WTC11 (cell line): ENCODE data around the gene TUSC7. TPM values are rescaled to one million over a fixed set of nuclear protein-coding genes. Genes with fewer than 3 reads are reported as not detected.

ENCODE experiments used
- ATAC-seq: fragments of 200-7000 bp; cut with Tn5 transposase; 2 replicates; pipeline ENCODE4 v1.10.0; 2021; ENCODE audit warnings: mild to moderate bottlenecking, moderate library complexity
- CTCF ChIA-PET: fragments of 300-600 bp; sonication (Branson Sonifier 250); formaldehyde crosslinking; loops from one replicate; lab custom pipeline; 2021; ENCODE audit warnings: antibody characterized with exemption; lab: Charles Lee
- POLR2A ChIA-PET: fragments of 350-600 bp; sonication (Branson Sonifier 250); formaldehyde crosslinking; loops from one replicate; lab custom pipeline; 2021; ENCODE audit warnings: antibody characterized with exemption; lab: Charles Lee
- DNase-seq: peaks from one replicate; pipeline ENCODE4 v3.0.0; 2021; ENCODE audit warnings: low spot score
- H3K27ac Mint-ChIP-seq: 2 replicates; pipeline ENCODE4 v1.8.0; 2021; ENCODE audit warnings: mixed read lengths
- H3K27me3 Mint-ChIP-seq: 2 replicates; pipeline ENCODE4 v1.8.0; 2021; ENCODE audit warnings: low read depth, mild to moderate bottlenecking, moderate library complexity, mixed read lengths
- H3K36me3 Mint-ChIP-seq: 2 replicates; pipeline ENCODE4 v1.8.0; 2021; ENCODE audit warnings: mixed read lengths
- H3K4me1 Mint-ChIP-seq: 2 replicates; pipeline ENCODE4 v1.8.0; 2022; ENCODE audit warnings: mixed read lengths
- H3K4me3 Mint-ChIP-seq: 2 replicates; pipeline ENCODE4 v1.8.0; 2021; ENCODE audit warnings: mild to moderate bottlenecking, moderate library complexity, mixed read lengths
- H3K9me3 Mint-ChIP-seq: 2 replicates; pipeline ENCODE4 v1.8.0; 2021; ENCODE audit warnings: mixed read lengths
- ATF1 ChIP-seq: sonication (generic); formaldehyde crosslinking; IDR thresholded peaks from 2 replicates; pipeline ENCODE4 v1.8.1; 2023; ENCODE audit warnings: mild to moderate bottlenecking, moderate library complexity, missing genetic modification reagents
- CBFB ChIP-seq: sonication (generic); formaldehyde crosslinking; IDR thresholded peaks from 2 replicates; pipeline ENCODE4 v1.8.1; 2022; ENCODE audit warnings: mild to moderate bottlenecking, low read depth, missing genetic modification reagents
- CREM ChIP-seq: sonication (generic); formaldehyde crosslinking; IDR thresholded peaks from 2 replicates; pipeline ENCODE4 v1.8.1; 2022; ENCODE audit warnings: mild to moderate bottlenecking, missing genetic modification reagents, moderate library complexity
- E2F4 ChIP-seq: sonication (generic); formaldehyde crosslinking; IDR thresholded peaks from 2 replicates; pipeline ENCODE4 v1.8.1; 2022; ENCODE audit warnings: low read depth, mild to moderate bottlenecking, moderate library complexity, missing genetic modification reagents, borderline replicate concordance
- ESRRA ChIP-seq: sonication (generic); formaldehyde crosslinking; IDR thresholded peaks from 2 replicates; pipeline ENCODE4 v1.8.1; 2022; ENCODE audit warnings: mild to moderate bottlenecking, missing genetic modification reagents, borderline replicate concordance
- GRHL2 ChIP-seq: fragments of 250-450 bp; sonication (Bioruptor Pico); IDR thresholded peaks from 2 replicates; pipeline ENCODE4 v1.8.0; 2022; ENCODE audit warnings: mild to moderate bottlenecking, moderate library complexity; ENCODE audit not compliant: insufficient replicate concordance, severe bottlenecking
- NR1H2 ChIP-seq: sonication (generic); formaldehyde crosslinking; IDR thresholded peaks from 2 replicates; pipeline ENCODE4 v1.9.0; 2021; ENCODE audit warnings: mild to moderate bottlenecking, moderate library complexity, missing genetic modification reagents
- PRRX2 ChIP-seq: fragments of 250-450 bp; sonication (Bioruptor Pico); IDR thresholded peaks from 2 replicates; pipeline ENCODE4 v1.8.0; 2021; ENCODE audit warnings: mild to moderate bottlenecking
- RELA ChIP-seq: sonication (generic); formaldehyde crosslinking; IDR thresholded peaks from 2 replicates; pipeline ENCODE4 v1.8.1; 2022; ENCODE audit warnings: missing genetic modification reagents, mild to moderate bottlenecking, borderline replicate concordance
- SMAD4 ChIP-seq: sonication (generic); formaldehyde crosslinking; IDR thresholded peaks from 2 replicates; pipeline ENCODE4 v1.8.0; 2022; ENCODE audit warnings: mild to moderate bottlenecking, missing genetic modification reagents
- TEAD1 ChIP-seq: sonication (generic); formaldehyde crosslinking; IDR thresholded peaks from 2 replicates; pipeline ENCODE4 v1.8.0; 2022; ENCODE audit warnings: mild to moderate bottlenecking, missing genetic modification reagents
- ZNF121 ChIP-seq: sonication (generic); formaldehyde crosslinking; IDR thresholded peaks from 2 replicates; pipeline ENCODE4 v1.8.0; 2023; ENCODE audit warnings: missing genetic modification reagents
- ZNF138 ChIP-seq: sonication (generic); formaldehyde crosslinking; conservative IDR thresholded peaks from 2 replicates; pipeline ENCODE4 v1.8.1; 2022; ENCODE audit warnings: mild to moderate bottlenecking, moderate library complexity, missing genetic modification reagents
- ZNF416 ChIP-seq: fragments of 250-450 bp; sonication (Bioruptor Pico); IDR thresholded peaks from 2 replicates; pipeline ENCODE4 v1.9.0; 2021; ENCODE audit warnings: mild to moderate bottlenecking, inconsistent platforms
- ZNF671 ChIP-seq: fragments of 250-450 bp; sonication (Bioruptor Pico); IDR thresholded peaks from 2 replicates; pipeline ENCODE4 v1.8.0; 2021; ENCODE audit warnings: mild to moderate bottlenecking
- total RNA-seq: library from RNA; stranded (reverse); gene quantifications from 3 replicates; pipeline ENCODE4 v1.2.3, GENCODE V29; 2021
- TF ChIP-seq, protein P1 (sequence below): sonication (generic); formaldehyde crosslinking; IDR thresholded peaks from 2 replicates; pipeline ENCODE4 v1.8.1; 2023; ENCODE audit warnings: mild to moderate bottlenecking, moderate library complexity, missing genetic modification reagents
- TF ChIP-seq, protein P2 (sequence below): sonication (generic); formaldehyde crosslinking; IDR thresholded peaks from 2 replicates; pipeline ENCODE4 v1.8.0; 2023; ENCODE audit warnings: mild to moderate bottlenecking, missing genetic modification reagents
- TF ChIP-seq, protein P3 (sequence below): sonication (generic); formaldehyde crosslinking; IDR thresholded peaks from 2 replicates; pipeline ENCODE4 v1.8.0; 2022; ENCODE audit warnings: mild to moderate bottlenecking, missing genetic modification reagents
- TF ChIP-seq, protein P4 (sequence below): fragments of 250-450 bp; sonication (Bioruptor Pico); IDR thresholded peaks from 2 replicates; pipeline ENCODE4 v1.8.0; 2021; ENCODE audit warnings: mild to moderate bottlenecking
- TF ChIP-seq, protein P5 (sequence below): fragments of 250-450 bp; sonication (Bioruptor Pico); IDR thresholded peaks from 2 replicates; pipeline ENCODE4 v2.1.2; 2022; ENCODE audit warnings: mild to moderate bottlenecking, moderate library complexity
- TF ChIP-seq, protein P6 (sequence below): sonication (generic); formaldehyde crosslinking; IDR thresholded peaks from 2 replicates; pipeline ENCODE4 v1.8.1; 2022; ENCODE audit warnings: mild to moderate bottlenecking, missing genetic modification reagents, moderate library complexity, borderline replicate concordance

TUSC7 gene
- total RNA-seq, 1 experiment from 2014 or later: not detected

- TF ChIP-seq, protein P1, sequence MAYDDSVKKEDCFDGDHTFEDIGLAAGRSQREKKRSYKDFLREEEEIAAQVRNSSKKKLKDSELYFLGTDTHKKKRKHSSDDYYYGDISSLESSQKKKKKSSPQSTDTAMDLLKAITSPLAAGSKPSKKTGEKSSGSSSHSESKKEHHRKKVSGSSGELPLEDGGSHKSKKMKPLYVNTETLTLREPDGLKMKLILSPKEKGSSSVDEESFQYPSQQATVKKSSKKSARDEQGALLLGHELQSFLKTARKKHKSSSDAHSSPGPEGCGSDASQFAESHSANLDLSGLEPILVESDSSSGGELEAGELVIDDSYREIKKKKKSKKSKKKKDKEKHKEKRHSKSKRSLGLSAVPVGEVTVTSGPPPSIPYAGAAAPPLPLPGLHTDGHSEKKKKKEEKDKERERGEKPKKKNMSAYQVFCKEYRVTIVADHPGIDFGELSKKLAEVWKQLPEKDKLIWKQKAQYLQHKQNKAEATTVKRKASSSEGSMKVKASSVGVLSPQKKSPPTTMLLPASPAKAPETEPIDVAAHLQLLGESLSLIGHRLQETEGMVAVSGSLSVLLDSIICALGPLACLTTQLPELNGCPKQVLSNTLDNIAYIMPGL (CRISPR knock-in tag): no peak
- TF ChIP-seq ZNF671 (CRISPR knock-in tag): no peak
- TF ChIP-seq ATF1 (CRISPR knock-in tag): no peak
Measured at GRCh38 chr3:116661196-116661595, 48.4 kb upstream of the TUSC7 start (continued).

- H3K4me3 Mint-ChIP-seq: no peak overlapping the region
- no peaks in the 10 kb centered on the region for H3K9me3 Mint-ChIP-seq
- TF ChIP-seq CREM (no peak), TEAD1 (CRISPR knock-in tag) (no peak), ZNF121 (CRISPR knock-in tag) (no peak), E2F4 (no peak), PRRX2 (CRISPR knock-in tag) (no peak), SMAD4 (CRISPR knock-in tag) (no peak), ZNF138 (CRISPR knock-in tag) (no peak), RELA (no peak), ESRRA (CRISPR knock-in tag) (no peak), ZNF416 (CRISPR knock-in tag) (no peak), GRHL2 (no peak), NR1H2 (CRISPR knock-in tag) (no peak), CBFB (CRISPR knock-in tag) (no peak)
- TF ChIP-seq, protein P2, sequence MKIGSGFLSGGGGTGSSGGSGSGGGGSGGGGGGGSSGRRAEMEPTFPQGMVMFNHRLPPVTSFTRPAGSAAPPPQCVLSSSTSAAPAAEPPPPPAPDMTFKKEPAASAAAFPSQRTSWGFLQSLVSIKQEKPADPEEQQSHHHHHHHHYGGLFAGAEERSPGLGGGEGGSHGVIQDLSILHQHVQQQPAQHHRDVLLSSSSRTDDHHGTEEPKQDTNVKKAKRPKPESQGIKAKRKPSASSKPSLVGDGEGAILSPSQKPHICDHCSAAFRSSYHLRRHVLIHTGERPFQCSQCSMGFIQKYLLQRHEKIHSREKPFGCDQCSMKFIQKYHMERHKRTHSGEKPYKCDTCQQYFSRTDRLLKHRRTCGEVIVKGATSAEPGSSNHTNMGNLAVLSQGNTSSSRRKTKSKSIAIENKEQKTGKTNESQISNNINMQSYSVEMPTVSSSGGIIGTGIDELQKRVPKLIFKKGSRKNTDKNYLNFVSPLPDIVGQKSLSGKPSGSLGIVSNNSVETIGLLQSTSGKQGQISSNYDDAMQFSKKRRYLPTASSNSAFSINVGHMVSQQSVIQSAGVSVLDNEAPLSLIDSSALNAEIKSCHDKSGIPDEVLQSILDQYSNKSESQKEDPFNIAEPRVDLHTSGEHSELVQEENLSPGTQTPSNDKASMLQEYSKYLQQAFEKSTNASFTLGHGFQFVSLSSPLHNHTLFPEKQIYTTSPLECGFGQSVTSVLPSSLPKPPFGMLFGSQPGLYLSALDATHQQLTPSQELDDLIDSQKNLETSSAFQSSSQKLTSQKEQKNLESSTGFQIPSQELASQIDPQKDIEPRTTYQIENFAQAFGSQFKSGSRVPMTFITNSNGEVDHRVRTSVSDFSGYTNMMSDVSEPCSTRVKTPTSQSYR (CRISPR knock-in tag): no peak
- TF ChIP-seq, protein P3, sequence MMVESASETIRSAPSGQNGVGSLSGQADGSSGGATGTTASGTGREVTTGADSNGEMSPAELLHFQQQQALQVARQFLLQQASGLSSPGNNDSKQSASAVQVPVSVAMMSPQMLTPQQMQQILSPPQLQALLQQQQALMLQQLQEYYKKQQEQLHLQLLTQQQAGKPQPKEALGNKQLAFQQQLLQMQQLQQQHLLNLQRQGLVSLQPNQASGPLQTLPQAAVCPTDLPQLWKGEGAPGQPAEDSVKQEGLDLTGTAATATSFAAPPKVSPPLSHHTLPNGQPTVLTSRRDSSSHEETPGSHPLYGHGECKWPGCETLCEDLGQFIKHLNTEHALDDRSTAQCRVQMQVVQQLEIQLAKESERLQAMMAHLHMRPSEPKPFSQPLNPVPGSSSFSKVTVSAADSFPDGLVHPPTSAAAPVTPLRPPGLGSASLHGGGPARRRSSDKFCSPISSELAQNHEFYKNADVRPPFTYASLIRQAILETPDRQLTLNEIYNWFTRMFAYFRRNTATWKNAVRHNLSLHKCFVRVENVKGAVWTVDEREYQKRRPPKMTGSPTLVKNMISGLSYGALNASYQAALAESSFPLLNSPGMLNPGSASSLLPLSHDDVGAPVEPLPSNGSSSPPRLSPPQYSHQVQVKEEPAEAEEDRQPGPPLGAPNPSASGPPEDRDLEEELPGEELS (CRISPR knock-in tag): no peak
- TF ChIP-seq, protein P4, sequence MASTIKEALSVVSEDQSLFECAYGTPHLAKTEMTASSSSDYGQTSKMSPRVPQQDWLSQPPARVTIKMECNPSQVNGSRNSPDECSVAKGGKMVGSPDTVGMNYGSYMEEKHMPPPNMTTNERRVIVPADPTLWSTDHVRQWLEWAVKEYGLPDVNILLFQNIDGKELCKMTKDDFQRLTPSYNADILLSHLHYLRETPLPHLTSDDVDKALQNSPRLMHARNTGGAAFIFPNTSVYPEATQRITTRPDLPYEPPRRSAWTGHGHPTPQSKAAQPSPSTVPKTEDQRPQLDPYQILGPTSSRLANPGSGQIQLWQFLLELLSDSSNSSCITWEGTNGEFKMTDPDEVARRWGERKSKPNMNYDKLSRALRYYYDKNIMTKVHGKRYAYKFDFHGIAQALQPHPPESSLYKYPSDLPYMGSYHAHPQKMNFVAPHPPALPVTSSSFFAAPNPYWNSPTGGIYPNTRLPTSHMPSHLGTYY (CRISPR knock-in tag): no peak
- TF ChIP-seq, protein P5, sequence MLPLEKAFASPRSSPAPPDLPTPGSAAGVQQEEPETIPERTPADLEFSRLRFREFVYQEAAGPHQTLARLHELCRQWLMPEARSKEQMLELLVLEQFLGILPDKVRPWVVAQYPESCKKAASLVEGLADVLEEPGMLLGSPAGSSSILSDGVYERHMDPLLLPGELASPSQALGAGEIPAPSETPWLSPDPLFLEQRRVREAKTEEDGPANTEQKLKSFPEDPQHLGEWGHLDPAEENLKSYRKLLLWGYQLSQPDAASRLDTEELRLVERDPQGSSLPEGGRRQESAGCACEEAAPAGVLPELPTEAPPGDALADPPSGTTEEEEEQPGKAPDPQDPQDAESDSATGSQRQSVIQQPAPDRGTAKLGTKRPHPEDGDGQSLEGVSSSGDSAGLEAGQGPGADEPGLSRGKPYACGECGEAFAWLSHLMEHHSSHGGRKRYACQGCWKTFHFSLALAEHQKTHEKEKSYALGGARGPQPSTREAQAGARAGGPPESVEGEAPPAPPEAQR: no peak
- TF ChIP-seq, protein P6, sequence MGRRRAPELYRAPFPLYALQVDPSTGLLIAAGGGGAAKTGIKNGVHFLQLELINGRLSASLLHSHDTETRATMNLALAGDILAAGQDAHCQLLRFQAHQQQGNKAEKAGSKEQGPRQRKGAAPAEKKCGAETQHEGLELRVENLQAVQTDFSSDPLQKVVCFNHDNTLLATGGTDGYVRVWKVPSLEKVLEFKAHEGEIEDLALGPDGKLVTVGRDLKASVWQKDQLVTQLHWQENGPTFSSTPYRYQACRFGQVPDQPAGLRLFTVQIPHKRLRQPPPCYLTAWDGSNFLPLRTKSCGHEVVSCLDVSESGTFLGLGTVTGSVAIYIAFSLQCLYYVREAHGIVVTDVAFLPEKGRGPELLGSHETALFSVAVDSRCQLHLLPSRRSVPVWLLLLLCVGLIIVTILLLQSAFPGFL (CRISPR knock-in tag): no peak
- TF ChIP-seq, protein P1 (CRISPR knock-in tag): no peak
Measured at GRCh38 chr3:116663161-116664110, 46.1 kb upstream of the TUSC7 start.

More at GRCh38 chr3:116663161-116664110, 46.1 kb upstream of the TUSC7 start:
- Mint-ChIP-seq H3K4me1 (peaks cover 13% of the 10 kb centered on the region), H3K27ac (peak overlapping the region; percentile 35; the same call in 1 of the 2 replicates), H3K36me3 (no peaks in the 10 kb centered on the region), H3K27me3 (no peaks in the 10 kb centered on the region)
- POLR2A ChIA-PET: no interaction called here
- ATAC-seq (peak; percentile 95), DNase-seq (peak; percentile 16)
- CTCF ChIA-PET: no interaction called here
